Mammary epithelial cell (primary cell): ENCODE measurements around the gene MARCHF6.

ENCODE experiments used
- EZH2 ChIP-seq: IDR thresholded peaks from 2 replicates; pipeline ENCODE4 v1.6.1; 2012; ENCODE audit warnings: low read length, inconsistent platforms, borderline replicate concordance
- TF ChIP-seq, protein P1 (sequence below), 2 donors: IDR thresholded peaks in 1 of 2; conservative IDR thresholded peaks in 1 of 2; 2 replicates each; pipeline ENCODE4 v1.5.1; 2011 to 2012; ENCODE audit warnings: inconsistent platforms in 2 of 2, low read length in 2 of 2, mild to moderate bottlenecking in 2 of 2, control low read depth in 1 of 2, low read depth in 1 of 2; ENCODE audit not compliant: insufficient read depth in 1 of 2; ENCODE audit errors: extremely low read depth in 1 of 2

DNA sequence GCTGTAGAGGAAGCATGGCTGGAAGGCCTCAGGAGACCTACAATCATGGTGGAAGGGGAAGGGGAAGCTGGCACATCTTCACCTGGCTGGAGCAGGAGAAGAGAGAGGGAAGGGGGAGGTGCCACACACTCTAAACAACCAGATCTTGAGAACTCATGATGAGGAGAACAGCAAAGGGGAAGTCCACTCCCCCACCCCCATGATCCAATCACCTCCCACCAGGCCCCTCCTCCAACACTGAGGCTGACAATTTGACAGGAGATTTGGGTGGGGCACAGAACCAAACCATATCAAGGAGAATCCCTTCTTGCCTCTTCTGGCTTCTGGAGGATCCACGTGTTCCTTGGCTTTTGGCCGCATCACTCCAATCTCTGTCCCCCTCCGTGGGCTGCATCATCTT is 32.7 kb upstream of the MARCHF6 start:
- TF ChIP-seq EZH2, result no peak
- TF ChIP-seq, protein P1, sequence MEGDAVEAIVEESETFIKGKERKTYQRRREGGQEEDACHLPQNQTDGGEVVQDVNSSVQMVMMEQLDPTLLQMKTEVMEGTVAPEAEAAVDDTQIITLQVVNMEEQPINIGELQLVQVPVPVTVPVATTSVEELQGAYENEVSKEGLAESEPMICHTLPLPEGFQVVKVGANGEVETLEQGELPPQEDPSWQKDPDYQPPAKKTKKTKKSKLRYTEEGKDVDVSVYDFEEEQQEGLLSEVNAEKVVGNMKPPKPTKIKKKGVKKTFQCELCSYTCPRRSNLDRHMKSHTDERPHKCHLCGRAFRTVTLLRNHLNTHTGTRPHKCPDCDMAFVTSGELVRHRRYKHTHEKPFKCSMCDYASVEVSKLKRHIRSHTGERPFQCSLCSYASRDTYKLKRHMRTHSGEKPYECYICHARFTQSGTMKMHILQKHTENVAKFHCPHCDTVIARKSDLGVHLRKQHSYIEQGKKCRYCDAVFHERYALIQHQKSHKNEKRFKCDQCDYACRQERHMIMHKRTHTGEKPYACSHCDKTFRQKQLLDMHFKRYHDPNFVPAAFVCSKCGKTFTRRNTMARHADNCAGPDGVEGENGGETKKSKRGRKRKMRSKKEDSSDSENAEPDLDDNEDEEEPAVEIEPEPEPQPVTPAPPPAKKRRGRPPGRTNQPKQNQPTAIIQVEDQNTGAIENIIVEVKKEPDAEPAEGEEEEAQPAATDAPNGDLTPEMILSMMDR (conservative IDR thresholded peaks at IDR 0.05 in 1 of 2, IDR thresholded peaks at IDR 0.05 in 1 of 2; ENCODE audit: extremely low read depth in 1 of 2, insufficient read depth in 1 of 2, low read depth in 1 of 2, low read length in 2 of 2), result no peak
